Transverse colon (tissue), 4 donors: ENCODE results near the gene C22orf15. TPM values are rescaled to one million over a fixed set of nuclear protein-coding genes. Genes with fewer than 3 reads are reported as not detected.

Source experiments
- DNase-seq: peaks from one replicate; pipeline ENCODE4 v3.0.0-alpha.2; 2019
- H3K27ac ChIP-seq, 4 donors: fragments of 200-600 bp; sonication (generic); 2 replicates each; pipeline ENCODE4 v1.5.1; 2016 to 2018; ENCODE audit warnings: inconsistent platforms in 4 of 4
- H3K27me3 ChIP-seq: fragments of 200-600 bp; sonication (generic); 2 replicates; pipeline ENCODE4 v1.5.1; 2017; ENCODE audit warnings: inconsistent platforms
- H3K36me3 ChIP-seq, 4 donors: fragments of 200-600 bp; sonication (generic); 2 replicates each; pipeline ENCODE4 v1.5.1; 2017 to 2019; ENCODE audit warnings: inconsistent platforms in 4 of 4
- H3K4me1 ChIP-seq, 4 donors: fragments of 200-600 bp; sonication (generic); 2 replicates each; pipeline ENCODE4 v1.5.1; 2017 to 2020; ENCODE audit warnings: inconsistent platforms in 4 of 4
- H3K4me3 ChIP-seq, 4 donors: fragments of 200-600 bp; sonication (generic); 1 replicate in 1 of 4; 2 replicates in 3 of 4; pipeline versions ENCODE4 v1.5.1 to v1.6.1; 2017 to 2019; ENCODE audit warnings: inconsistent platforms in 4 of 4
- H3K9me3 ChIP-seq, 2 donors: fragments of 200-600 bp; sonication (generic); 2 replicates each; pipeline ENCODE4 v1.5.1; 2017 to 2019; ENCODE audit warnings: inconsistent platforms in 2 of 2
- EP300 ChIP-seq: sonication (generic); formaldehyde crosslinking; IDR thresholded peaks from one replicate; pipeline ENCODE4 v1.6.1; 2017; ENCODE audit warnings: antibody characterized with exemption, low read depth
- POLR2A ChIP-seq: fragments of 450-650 bp; IDR thresholded peaks from one replicate; pipeline ENCODE4 v1.6.1; 2016; ENCODE audit warnings: antibody characterized with exemption, mild to moderate bottlenecking, moderate library complexity
- POLR2AphosphoS5 ChIP-seq, 3 donors: sonication (generic); formaldehyde crosslinking; IDR thresholded peaks; one replicate each; pipeline ENCODE4 v1.6.1; 2016; ENCODE audit warnings: antibody characterized with exemption in 3 of 3
- WGBS, 2 donors: methylation state at CpG; one replicate each; pipeline ENCODE4 v1.1.5; 2018; ENCODE audit warnings: low coverage in 1 of 2; 5-methylcytosine and 5-hydroxymethylcytosine counted together
- in situ Hi-C, 4 donors: fragments of 200-750 bp; cut with MboI; loops; one replicate each; pipeline versions ENCODE4 v1.15.0 to v1.15.1; 2017; ENCODE audit warnings: low sequenced_read_pairs in 3 of 4, low pct_ligation_motif_present in 1 of 4, low pct_unique_long_range_greater_than_20kb in 1 of 4
- intact Hi-C: fragments of 100-400 bp; cut with DNase I; formaldehyde crosslinking; loops from one replicate; pipeline ENCODE4 v1.15.1; 2023; ENCODE audit warnings: low total_unique reads
- total RNA-seq, 4 donors: library from RNA; depleted of rRNA; stranded (reverse); fragments of >200 nt; gene quantifications; one replicate each; pipeline ENCODE4 v1.1.0, GENCODE V29; 2016
- TF ChIP-seq, protein P1 (sequence below), 5 experiments: fragments of 200-600 bp in 3 of 5; fragments of 450-650 bp in 2 of 5; sonication (generic) in 3 of 5; IDR thresholded peaks; 1 replicate in 2 of 5; 2 replicates in 3 of 5; pipeline ENCODE4 v1.5.1; 2016 to 2017; ENCODE audit warnings: antibody characterized with exemption in 5 of 5, inconsistent platforms in 3 of 5, mild to moderate bottlenecking in 2 of 5, moderate library complexity in 1 of 5

C22orf15 gene
- total RNA-seq, 4 donors from 2014 or later: not detected

DNA sequence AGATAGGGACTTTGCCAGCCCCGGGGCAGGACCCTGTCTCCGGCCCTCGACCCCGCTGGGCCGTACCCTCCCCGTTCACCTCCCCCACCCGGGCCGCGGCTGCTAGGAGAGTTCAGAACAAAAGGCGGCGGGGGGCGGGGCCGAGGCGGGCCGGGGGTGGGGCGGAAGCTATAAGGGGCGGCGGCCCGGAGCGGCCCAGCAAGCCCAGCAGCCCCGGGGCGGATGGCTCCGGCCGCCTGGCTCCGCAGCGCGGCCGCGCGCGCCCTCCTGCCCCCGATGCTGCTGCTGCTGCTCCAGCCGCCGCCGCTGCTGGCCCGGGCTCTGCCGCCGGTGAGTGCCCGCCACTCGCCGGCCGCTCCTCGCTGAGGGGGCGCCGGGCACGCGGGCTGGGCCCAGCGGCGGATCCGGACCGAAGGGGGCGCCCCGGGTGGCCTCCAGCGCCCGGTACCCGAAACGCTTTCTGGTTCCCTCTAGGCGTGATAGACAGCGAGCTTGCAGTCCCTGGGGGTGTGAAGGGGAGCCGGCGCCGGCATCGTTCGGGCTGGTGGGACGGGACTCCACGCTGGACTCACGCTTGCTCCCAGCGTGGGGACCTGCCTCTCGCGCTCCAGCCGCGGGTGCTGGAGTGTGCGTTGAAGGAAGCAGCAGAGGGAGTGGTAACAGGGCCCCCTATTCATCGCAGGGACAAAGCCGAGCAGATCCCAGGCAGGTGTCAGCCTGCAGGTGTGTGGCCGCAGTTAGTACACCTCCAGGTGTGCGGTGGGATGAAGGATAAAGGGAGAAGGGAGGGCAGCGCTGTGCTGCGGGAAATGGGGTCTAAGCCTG, 10.1 kb downstream of the C22orf15 start, which contains the start of gene MMP11:
MMP11 (plus strand) TSS at position 201 of the 825 bp plus-strand sequence; CDS start at position 223, 22 bp downstream.
- TF ChIP-seq POLR2A: no peak
- no peak for TF ChIP-seq EP300
- TF ChIP-seq, protein P1, sequence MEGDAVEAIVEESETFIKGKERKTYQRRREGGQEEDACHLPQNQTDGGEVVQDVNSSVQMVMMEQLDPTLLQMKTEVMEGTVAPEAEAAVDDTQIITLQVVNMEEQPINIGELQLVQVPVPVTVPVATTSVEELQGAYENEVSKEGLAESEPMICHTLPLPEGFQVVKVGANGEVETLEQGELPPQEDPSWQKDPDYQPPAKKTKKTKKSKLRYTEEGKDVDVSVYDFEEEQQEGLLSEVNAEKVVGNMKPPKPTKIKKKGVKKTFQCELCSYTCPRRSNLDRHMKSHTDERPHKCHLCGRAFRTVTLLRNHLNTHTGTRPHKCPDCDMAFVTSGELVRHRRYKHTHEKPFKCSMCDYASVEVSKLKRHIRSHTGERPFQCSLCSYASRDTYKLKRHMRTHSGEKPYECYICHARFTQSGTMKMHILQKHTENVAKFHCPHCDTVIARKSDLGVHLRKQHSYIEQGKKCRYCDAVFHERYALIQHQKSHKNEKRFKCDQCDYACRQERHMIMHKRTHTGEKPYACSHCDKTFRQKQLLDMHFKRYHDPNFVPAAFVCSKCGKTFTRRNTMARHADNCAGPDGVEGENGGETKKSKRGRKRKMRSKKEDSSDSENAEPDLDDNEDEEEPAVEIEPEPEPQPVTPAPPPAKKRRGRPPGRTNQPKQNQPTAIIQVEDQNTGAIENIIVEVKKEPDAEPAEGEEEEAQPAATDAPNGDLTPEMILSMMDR (IDR thresholded peaks at IDR 0.05): no peak
- TF ChIP-seq POLR2AphosphoS5 (IDR thresholded peaks at IDR 0.05): no peak
- H3K9me3 ChIP-seq: no peaks in the 10 kb centered on the region
- H3K27ac ChIP-seq: peak within 1 kb of the TSS; percentile 53 to 70 (median 64)
- H3K36me3 ChIP-seq: no peaks in the 10 kb centered on the region
- H3K27me3 ChIP-seq: no peaks in the 10 kb centered on the region
- in situ Hi-C loops (loop anchor here in 1 of 4 donors (5.0 kb wide), 1 partner anchor 79 kb away; no protein-coding TSS in a partner anchor), intact Hi-C loops (no loop called here)
- peak within 1 kb of the TSS; percentile 41 to 61 (median 49) for H3K4me3 ChIP-seq
- DNase-seq: peak; percentile 76
- H3K4me1 ChIP-seq: peaks cover 13 to 46% (median 35%) of the 10 kb centered on the region in 4 donors
- 13% methylated on average over 13 of the region's 79 CpGs; no CpG with 5 or more reads in 1 of the 2 donors for WGBS, 2 donors

DNA sequence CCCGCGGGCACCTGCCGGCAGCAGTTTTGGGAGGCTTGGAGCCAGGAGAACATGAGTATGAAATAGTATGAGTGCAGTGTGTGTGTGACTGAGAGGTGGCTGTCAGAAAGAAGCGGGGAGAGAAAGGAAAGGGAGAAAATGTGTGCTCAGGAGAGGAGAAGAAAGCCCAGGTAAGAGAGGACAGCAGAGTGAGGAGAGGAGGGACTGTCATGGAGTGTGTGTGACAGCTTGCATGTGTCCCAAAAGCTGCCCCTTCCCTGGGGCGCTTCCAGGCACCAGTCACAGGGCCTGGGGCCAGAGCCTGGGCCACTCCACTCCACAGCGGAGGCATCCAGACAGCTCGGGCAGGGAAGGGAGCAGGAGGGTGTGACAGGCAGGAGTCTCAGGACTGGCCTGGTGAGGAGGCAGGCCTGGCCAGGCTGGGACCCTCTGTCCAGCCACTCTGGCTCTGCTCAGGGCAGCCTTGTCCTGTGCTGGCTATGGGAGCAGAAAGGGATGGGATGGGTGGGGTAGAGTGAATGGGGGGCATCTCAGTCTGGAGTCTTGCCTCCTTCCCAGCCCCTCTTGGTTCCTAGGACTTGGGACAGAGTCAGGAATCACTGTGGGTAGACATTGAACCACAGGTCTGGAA, 10.8 kb downstream of the C22orf15 start:
- H3K4me3 ChIP-seq: peak overlapping the region in 2 of 4 donors; percentile 53 to 61
- peak overlapping the region in 2 of 4 donors; percentile 53 to 64 for H3K27ac ChIP-seq
- H3K4me1 ChIP-seq: peaks cover 11 to 43% (median 29%) of the 10 kb centered on the region in 4 donors
- 50% methylated on average over 7 of the region's 7 CpGs; no CpG with 5 or more reads in 1 of the 2 donors for WGBS, 2 donors
- H3K27me3 ChIP-seq: no peaks in the 10 kb centered on the region
- in situ Hi-C loops: loop anchor here in 1 of 4 donors (5.0 kb wide), 1 partner anchor 79 kb away; no protein-coding TSS in a partner anchor
- no peaks in the 10 kb centered on the region for H3K9me3 ChIP-seq
- intact Hi-C loops: no loop called here
- TF ChIP-seq EP300: no peak
- TF ChIP-seq, protein P1 (IDR thresholded peaks at IDR 0.05): no peak
- H3K36me3 ChIP-seq: no peaks in the 10 kb centered on the region
- no peak for DNase-seq

DNA sequence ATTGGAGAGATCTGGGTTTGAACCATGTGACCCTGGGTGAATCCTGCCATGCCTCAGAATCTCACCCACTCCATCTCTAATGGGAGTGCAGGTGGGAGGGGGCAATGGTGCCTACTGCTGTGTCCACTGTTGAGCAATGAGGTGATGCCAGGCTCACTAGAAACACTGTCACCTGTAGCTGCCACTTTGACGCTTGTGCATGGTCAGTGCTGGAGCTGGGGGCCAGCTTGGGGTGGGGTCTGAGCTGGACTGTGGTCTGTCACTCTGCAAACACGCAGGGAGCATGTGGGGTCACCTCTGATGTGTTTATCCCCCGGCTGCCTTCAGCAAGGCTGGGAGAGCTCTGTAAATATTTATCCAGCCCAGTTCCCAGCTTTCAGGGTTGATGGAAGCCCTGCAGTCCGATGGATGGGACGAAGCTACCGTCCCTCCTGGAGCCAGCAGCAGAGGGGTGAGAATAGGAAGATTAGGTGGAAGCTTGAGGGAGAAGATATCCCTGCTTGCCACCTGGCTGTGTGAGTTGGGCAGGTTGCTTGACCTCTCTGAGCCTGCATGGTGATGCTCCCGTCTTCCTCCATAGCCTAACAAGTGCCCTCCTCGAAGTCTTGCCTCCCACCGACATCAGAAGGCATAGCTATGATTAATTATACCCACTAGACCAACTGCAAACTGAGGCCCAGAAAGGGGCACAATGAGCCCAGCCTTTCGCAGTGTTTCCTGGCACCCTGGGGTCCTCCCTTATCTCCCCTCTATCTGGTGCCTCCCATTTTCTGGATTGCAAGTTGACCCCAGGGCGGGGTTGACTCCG, 11.5 kb downstream of the C22orf15 start:
- no peak overlapping the region for H3K4me3 ChIP-seq
- 17 to 72% methylated on average over 1 to 11 of the region's 12 CpGs for WGBS, 2 donors
- H3K27me3 ChIP-seq: no peaks in the 10 kb centered on the region
- H3K27ac ChIP-seq: peak overlapping the region in 1 of 4 donors; percentile 21
- in situ Hi-C loops: loop anchor here in 1 of 4 donors (5.0 kb wide), 1 partner anchor 78 kb away; no protein-coding TSS in a partner anchor
- TF ChIP-seq POLR2A (no peak), EP300 (no peak), POLR2AphosphoS5 (IDR thresholded peaks at IDR 0.05) (no peak)
- TF ChIP-seq, protein P1 (IDR thresholded peaks at IDR 0.05): no peak
- H3K36me3 ChIP-seq: no peaks in the 10 kb centered on the region
- no peaks in the 10 kb centered on the region for H3K9me3 ChIP-seq
- H3K4me1 ChIP-seq: peaks cover 5 to 37% (median 26%) of the 10 kb centered on the region in 4 donors
- no peak for DNase-seq
- intact Hi-C loops: no loop called here
